HepG2 (cell line): Measurements from ENCODE around the gene ALKBH5. TPM values are rescaled to one million over a fixed set of nuclear protein-coding genes. Genes with fewer than 3 reads are reported as not detected.

ENCODE experiments used
- ATAC-seq: fragments of 200-7000 bp; cut with Tn5 transposase; 3 replicates; pipeline ENCODE4 v1.9.1; 2020; ENCODE audit warnings: mild to moderate bottlenecking, moderate library complexity
- BruUV-seq: library from RNA; stranded (reverse); fragments of 400-500 nt; replicated peaks from 2 replicates; lab custom pipeline; 2021; lab: Mats Ljungman, UMichigan
- CTCF ChIA-PET: fragments of 300-600 bp; formaldehyde crosslinking; extraction: SDS; loops from one replicate; lab custom pipeline; 2021; ENCODE audit warnings: low total read pairs, inconsistent platforms, low intra/inter-chr PET ratio; lab: Yijun Ruan, JAX
- POLR2A ChIA-PET: fragments of 350-600 bp; sonication (Branson Sonifier 250); formaldehyde crosslinking; loops from one replicate; lab custom pipeline; 2020; ENCODE audit warnings: antibody characterized with exemption, inconsistent platforms; lab: Yijun Ruan, JAX
- DNase-seq: peaks from one replicate; pipeline ENCODE4 v3.0.0-alpha.2; 2015; ENCODE audit warnings: low spot score
- FAIRE-seq: peaks from 3 replicates; lab custom pipeline; 2011; peaks lifted over from hg19 to GRCh38; lab: Jason Lieb, UNC
- H2AFZ ChIP-seq: one replicate; pipeline ENCODE4 v1.6.1; 2011; ENCODE audit warnings: low read length, inconsistent platforms
- H3K27ac ChIP-seq: fragments of 300-600 bp; 3 replicates; pipeline ENCODE4 v1.8.0; 2011; ENCODE audit warnings: mixed run types, mild to moderate bottlenecking, mixed read lengths, low read length, inconsistent platforms; ENCODE audit not compliant: insufficient read depth; ENCODE audit errors: extremely low read length
- H3K27me3 ChIP-seq, 2 experiments: fragments of 200-600 bp in 1 of 2; 2 replicates in 1 of 2; 3 replicates in 1 of 2; pipeline versions ENCODE4 v1.6.0 to v1.8.0; 2011; ENCODE audit warnings: low read length in 2 of 2, mild to moderate bottlenecking in 2 of 2, moderate library complexity in 2 of 2, inconsistent platforms in 1 of 2; ENCODE audit not compliant: insufficient read depth in 2 of 2, control insufficient read depth in 1 of 2
- H3K36me3 ChIP-seq, 2 experiments: fragments of 200-600 bp in 1 of 2; replicated peaks in 1 of 2; 2 replicates in 1 of 2; 3 replicates in 1 of 2; pipeline versions ENCODE4 v1.5.1 to v1.8.0; 2011; ENCODE audit warnings: low read length in 2 of 2, inconsistent platforms in 1 of 2; ENCODE audit not compliant: insufficient read depth in 2 of 2, control insufficient read depth in 1 of 2
- H3K4me1 ChIP-seq: 2 replicates; pipeline ENCODE4 v1.5.1; 2012; ENCODE audit warnings: low read length, inconsistent platforms; ENCODE audit not compliant: insufficient read depth
- H3K4me2 ChIP-seq: 2 replicates; pipeline ENCODE4 v1.6.0; 2011; ENCODE audit warnings: low read depth, low read length, inconsistent platforms
- H3K4me3 ChIP-seq, 3 experiments: fragments of 200-600 bp in 1 of 3; sonication (generic), shearing (Covaris generic) in 1 of 3; replicated peaks in 1 of 3; 2 replicates each; pipeline ENCODE4 v1.5.1; 2011 to 2016; ENCODE audit warnings: low read length in 3 of 3, inconsistent platforms in 2 of 3, low read depth in 2 of 3, mild to moderate bottlenecking in 2 of 3, control low read depth in 1 of 3, mixed read lengths in 1 of 3; ENCODE audit not compliant: insufficient read depth in 1 of 3
- H3K79me2 ChIP-seq: one replicate; pipeline ENCODE4 v1.6.1; 2011; ENCODE audit warnings: low read length, inconsistent platforms; ENCODE audit not compliant: insufficient read depth
- H3K9ac ChIP-seq: 2 replicates; pipeline ENCODE4 v1.6.0; 2011; ENCODE audit warnings: mild to moderate bottlenecking, low read depth, low read length, inconsistent platforms; ENCODE audit not compliant: insufficient read depth
- H3K9me3 ChIP-seq: 2 replicates; pipeline ENCODE4 v1.5.1; 2012; ENCODE audit warnings: mild to moderate bottlenecking, low read length
- H4K20me1 ChIP-seq: 2 replicates; pipeline ENCODE4 v1.6.0; 2011; ENCODE audit warnings: inconsistent platforms, mild to moderate bottlenecking, low read length, moderate library complexity; ENCODE audit not compliant: insufficient read depth
- BORCS8-MEF2B ChIP-seq: sonication (generic); formaldehyde crosslinking; IDR thresholded peaks from 2 replicates; pipeline ENCODE4 v1.8.0; 2022; ENCODE audit warnings: mild to moderate bottlenecking, missing genetic modification reagents
- HNRNPUL1 ChIP-seq: fragments of 200-400 bp; formaldehyde crosslinking; IDR thresholded peaks from 2 replicates; pipeline ENCODE4 v1.6.1; 2017; ENCODE audit warnings: low read depth, mild to moderate bottlenecking, low read length, moderate library complexity
- NKX3-1 ChIP-seq: sonication (generic); formaldehyde crosslinking; IDR thresholded peaks from 2 replicates; pipeline ENCODE4 v1.5.0; 2020; ENCODE audit warnings: missing genetic modification reagents
- POGK ChIP-seq: sonication (generic); formaldehyde crosslinking; conservative IDR thresholded peaks from 2 replicates; pipeline ENCODE4 v1.8.0; 2022; ENCODE audit warnings: mild to moderate bottlenecking, moderate library complexity, missing genetic modification reagents
- RXRA ChIP-seq: sonication (generic); formaldehyde crosslinking; IDR thresholded peaks from 2 replicates; pipeline ENCODE4 v1.5.1; 2020; ENCODE audit warnings: missing genetic modification reagents
- SAP130 ChIP-seq: IDR thresholded peaks from 2 replicates; pipeline ENCODE4 v1.6.1; 2016; ENCODE audit warnings: low read depth
- SMARCE1 ChIP-seq: fragments of 450-650 bp; IDR thresholded peaks from 2 replicates; pipeline ENCODE4 v1.6.1; 2017; ENCODE audit warnings: borderline replicate concordance
- ZBTB14 ChIP-seq: sonication (generic); formaldehyde crosslinking; IDR thresholded peaks from 2 replicates; pipeline ENCODE4 v1.4.0; 2020; ENCODE audit warnings: missing genetic modification reagents
- ZNF274 ChIP-seq: sonication (generic); formaldehyde crosslinking; IDR thresholded peaks from 2 replicates; pipeline ENCODE4 v1.5.1; 2020; ENCODE audit warnings: mild to moderate bottlenecking, missing genetic modification reagents
- ZNF674 ChIP-seq: sonication (generic); formaldehyde crosslinking; IDR thresholded peaks from 2 replicates; pipeline ENCODE4 v1.5.0; 2020; ENCODE audit warnings: low read depth, mild to moderate bottlenecking, missing genetic modification reagents
- ZSCAN25 ChIP-seq: sonication (generic); formaldehyde crosslinking; IDR thresholded peaks from 2 replicates; pipeline ENCODE4 v1.8.0; 2022; ENCODE audit warnings: mild to moderate bottlenecking, missing genetic modification reagents
- WGBS: methylation state at CpG from one replicate; pipeline ENCODE4 v1.1.6; 2017; ENCODE audit warnings: low lambda C conversion rate; 5-methylcytosine and 5-hydroxymethylcytosine counted together
- in situ Hi-C: cut with HindIII; loops from 2 replicates; pipeline ENCODE4 v1.10.0; 2017; ENCODE audit warnings: low pct_unique_long_range_greater_than_20kb; ENCODE audit not compliant: extremely low pct_ligation_motif_present
- intact Hi-C: fragments of 100-400 bp; cut with micrococcal nuclease; formaldehyde crosslinking; loops from one replicate; pipeline ENCODE4 v1.10.0; 2022; ENCODE audit not compliant: unreplicated experiment
- polyA plus RNA-seq, 8 experiments: library from polyadenylated mRNA; depleted of rRNA in 3 of 8; stranded (reverse) in 7 of 8; unstranded in 1 of 8; fragments of >200 nt; fragmentation: Illumina TruSeq in 4 of 8; extraction: Trizol in 4 of 8; gene quantifications; 2 replicates each; pipeline versions ENCODE4 v1.2.1 to v1.2.3, GENCODE V29; 2011 to 2016; ENCODE audit warnings: low read depth in 4 of 8, missing spikeins in 1 of 8, mixed read lengths in 1 of 8; ENCODE audit not compliant: insufficient read depth in 1 of 8
- total RNA-seq, 5 experiments: library from RNA; depleted of rRNA; stranded (reverse); fragments of >200 nt; fragmentation: Illumina TruSeq; extraction: Trizol; gene quantifications; 2 replicates each; pipeline ENCODE4 v1.2.3, GENCODE V29; 2016; ENCODE audit warnings: low read depth in 1 of 5

The ALKBH5 gene
- total and polyA plus RNA-seq, 2 of the 13 experiments (the other 11 are each of a cell fraction or from before 2014, with no cell fraction given) = 68.9 to 76.9 TPM

- TF ChIP-seq NKX3-1 (CRISPR knock-in tag) (no peak), SMARCE1 (no peak), ZSCAN25 (no peak), HNRNPUL1 (no peak), ZNF274 (CRISPR knock-in tag) (no peak), RXRA (CRISPR knock-in tag) (no peak), SAP130 (CRISPR knock-in tag) (peak; percentile 26; the same call in 1 of the 2 replicates), POGK (no peak), ZBTB14 (no peak)
- TF ChIP-seq, all 625 proteins: peak for 5
These were observed 3.6 kb downstream of the ALKBH5 start (continued) for GRCh38 chr17:18187226-18187625.

GRCh38 chr17:18187821-18188761, 4.5 kb downstream of the ALKBH5 start:
- ATAC-seq = no peak
- H3K27me3 ChIP-seq = no peaks in the 10 kb centered on the region
- no TSS peak for BruUV-seq
- peak overlapping the region; percentile 99 for H3K4me2 ChIP-seq
- H3K36me3 ChIP-seq = peaks cover 6 to 36% of the 10 kb centered on the region in 2 experiments
- H3K4me1 ChIP-seq = peaks cover 70% of the 10 kb centered on the region
- H2AFZ ChIP-seq = no peak overlapping the region
- no peak for FAIRE-seq
- H3K4me3 ChIP-seq = peak overlapping the region; percentile 80 to 96 (median 81)
- POLR2A ChIA-PET = no interaction called here
- H3K9me3 ChIP-seq = no peaks in the 10 kb centered on the region
- peak overlapping the region; percentile 26 for H3K27ac ChIP-seq
- intact Hi-C loops (no loop called here), in situ Hi-C loops (no loop called here)
- TF ChIP-seq ZNF674 (CRISPR knock-in tag) (no peak), BORCS8-MEF2B (CRISPR knock-in tag) (0 out of 2 replicates have a peak, but pooled peaks have one; percentile 43)
- DNase-seq = no peak
- H3K79me2 ChIP-seq = peaks cover 84% of the 10 kb centered on the region
- WGBS = 76% methylated on average over 7 of the region's 9 CpGs
- H4K20me1 ChIP-seq = peaks cover 75% of the 10 kb centered on the region
- CTCF ChIA-PET = no interaction called here
- peak overlapping the region; percentile 87; the same call in 1 of the 2 replicates for H3K9ac ChIP-seq
